ENCODE results near the gene HJURP. TPM values are rescaled to one million over a fixed set of nuclear protein-coding genes. Genes with fewer than 3 reads are reported as not detected.

Gene HJURP
- total and polyA plus RNA-seq, 9 of the 15 experiments (the other 6 are each of a cell fraction or from before 2014, with no cell fraction given) = 13.8 to 102 (median 28.3) TPM

- TF ChIP-seq ZNF609 (CRISPR knock-in tag; IDR thresholded peaks at IDR 0.05; ENCODE audit: borderline replicate concordance) (no peak), SIX5 (IDR thresholded peaks at IDR 0.05; ENCODE audit: borderline replicate concordance in 1 of 2, insufficient read depth in 1 of 2, low read depth in 1 of 2, low read length in 2 of 2) (peak; percentile 45 to 51; a peak in 3 of 4 replicates), MYNN (IDR thresholded peaks at IDR 0.05) (no peak), MYNN (CRISPR knock-in tag; IDR thresholded peaks at IDR 0.05) (no peak), NEUROD1 (IDR thresholded peaks at IDR 0.05; ENCODE audit: borderline replicate concordance, low read depth, low read length, partially characterized antibody) (no peak), ZNF644 (tag; IDR thresholded peaks at IDR 0.05; ENCODE audit: low read depth) (no peak), RFX5 (IDR thresholded peaks at IDR 0.05; ENCODE audit: low read depth, low read length) (no peak), ZNF407 (IDR thresholded peaks at IDR 0.05; ENCODE audit: low read depth) (no peak), RFX1 (IDR thresholded peaks at IDR 0.05) (peak; percentile 77)
These were observed 40.1 kb downstream of the HJURP start (continued) for GRCh38 chr2:233814056-233814835.

Measured in K562 (cell line).